HepG2 (cell line): ENCODE measurements around the gene TET2. TPM values are rescaled to one million over a fixed set of nuclear protein-coding genes. Genes with fewer than 3 reads are reported as not detected.

Experiments
- ATAC-seq: fragments of 200-7000 bp; cut with Tn5 transposase; 3 replicates; pipeline ENCODE4 v1.9.1; 2020; ENCODE audit warnings: mild to moderate bottlenecking, moderate library complexity
- BruUV-seq: library from RNA; stranded (reverse); fragments of 400-500 nt; replicated peaks from 2 replicates; lab custom pipeline; 2021; lab: Mats Ljungman, UMichigan
- CTCF ChIA-PET: fragments of 300-600 bp; formaldehyde crosslinking; extraction: SDS; loops from one replicate; lab custom pipeline; 2021; ENCODE audit warnings: low total read pairs, inconsistent platforms, low intra/inter-chr PET ratio; lab: Yijun Ruan, JAX
- POLR2A ChIA-PET: fragments of 350-600 bp; sonication (Branson Sonifier 250); formaldehyde crosslinking; loops from one replicate; lab custom pipeline; 2020; ENCODE audit warnings: antibody characterized with exemption, inconsistent platforms; lab: Yijun Ruan, JAX
- DNase-seq: peaks from one replicate; pipeline ENCODE4 v3.0.0-alpha.2; 2015; ENCODE audit warnings: low spot score
- FAIRE-seq: peaks from 3 replicates; lab custom pipeline; 2011; peaks lifted over from hg19 to GRCh38; lab: Jason Lieb, UNC
- H2AFZ ChIP-seq: one replicate; pipeline ENCODE4 v1.6.1; 2011; ENCODE audit warnings: low read length, inconsistent platforms
- H3K27ac ChIP-seq: fragments of 300-600 bp; 3 replicates; pipeline ENCODE4 v1.8.0; 2011; ENCODE audit warnings: mixed run types, mild to moderate bottlenecking, mixed read lengths, low read length, inconsistent platforms; ENCODE audit not compliant: insufficient read depth; ENCODE audit errors: extremely low read length
- H3K27me3 ChIP-seq, 2 experiments: fragments of 200-600 bp in 1 of 2; 2 replicates in 1 of 2; 3 replicates in 1 of 2; pipeline versions ENCODE4 v1.6.0 to v1.8.0; 2011; ENCODE audit warnings: low read length in 2 of 2, mild to moderate bottlenecking in 2 of 2, moderate library complexity in 2 of 2, inconsistent platforms in 1 of 2; ENCODE audit not compliant: insufficient read depth in 2 of 2, control insufficient read depth in 1 of 2
- H3K36me3 ChIP-seq, 2 experiments: fragments of 200-600 bp in 1 of 2; replicated peaks in 1 of 2; 2 replicates in 1 of 2; 3 replicates in 1 of 2; pipeline versions ENCODE4 v1.5.1 to v1.8.0; 2011; ENCODE audit warnings: low read length in 2 of 2, inconsistent platforms in 1 of 2; ENCODE audit not compliant: insufficient read depth in 2 of 2, control insufficient read depth in 1 of 2
- H3K4me1 ChIP-seq: 2 replicates; pipeline ENCODE4 v1.5.1; 2012; ENCODE audit warnings: low read length, inconsistent platforms; ENCODE audit not compliant: insufficient read depth
- H3K4me2 ChIP-seq: 2 replicates; pipeline ENCODE4 v1.6.0; 2011; ENCODE audit warnings: low read depth, low read length, inconsistent platforms
- H3K4me3 ChIP-seq, 3 experiments: fragments of 200-600 bp in 1 of 3; sonication (generic), shearing (Covaris generic) in 1 of 3; replicated peaks in 1 of 3; 2 replicates each; pipeline ENCODE4 v1.5.1; 2011 to 2016; ENCODE audit warnings: low read length in 3 of 3, inconsistent platforms in 2 of 3, low read depth in 2 of 3, mild to moderate bottlenecking in 2 of 3, control low read depth in 1 of 3, mixed read lengths in 1 of 3; ENCODE audit not compliant: insufficient read depth in 1 of 3
- H3K79me2 ChIP-seq: one replicate; pipeline ENCODE4 v1.6.1; 2011; ENCODE audit warnings: low read length, inconsistent platforms; ENCODE audit not compliant: insufficient read depth
- H3K9ac ChIP-seq: 2 replicates; pipeline ENCODE4 v1.6.0; 2011; ENCODE audit warnings: mild to moderate bottlenecking, low read depth, low read length, inconsistent platforms; ENCODE audit not compliant: insufficient read depth
- H3K9me3 ChIP-seq: 2 replicates; pipeline ENCODE4 v1.5.1; 2012; ENCODE audit warnings: mild to moderate bottlenecking, low read length
- H4K20me1 ChIP-seq: 2 replicates; pipeline ENCODE4 v1.6.0; 2011; ENCODE audit warnings: inconsistent platforms, mild to moderate bottlenecking, low read length, moderate library complexity; ENCODE audit not compliant: insufficient read depth
- ARID4A ChIP-seq: sonication (generic); formaldehyde crosslinking; IDR thresholded peaks from 2 replicates; pipeline ENCODE4 v1.5.0; 2020; ENCODE audit warnings: mild to moderate bottlenecking, missing genetic modification reagents, borderline replicate concordance
- IRX3 ChIP-seq: sonication (generic); formaldehyde crosslinking; IDR thresholded peaks from 2 replicates; pipeline ENCODE4 v1.8.1; 2023; ENCODE audit warnings: mild to moderate bottlenecking, low read depth, missing genetic modification reagents, borderline replicate concordance
- KLF11 ChIP-seq: IDR thresholded peaks from 2 replicates; pipeline ENCODE4 v1.6.1; 2016; ENCODE audit warnings: missing compliant biosample characterization
- MNT ChIP-seq: fragments of 450-650 bp; IDR thresholded peaks from 2 replicates; pipeline ENCODE4 v1.6.1; 2016
- RBAK ChIP-seq: sonication (generic); formaldehyde crosslinking; IDR thresholded peaks from 2 replicates; pipeline ENCODE4 v1.5.1; 2020; ENCODE audit warnings: mild to moderate bottlenecking, missing genetic modification reagents
- RBM22 ChIP-seq: fragments of 200-400 bp; formaldehyde crosslinking; optimal IDR thresholded peaks from 2 replicates; pipeline ENCODE3; 2017; ENCODE audit warnings: mild to moderate bottlenecking, low read length, moderate library complexity
- TGIF2 ChIP-seq: IDR thresholded peaks from 2 replicates; pipeline ENCODE4 v1.6.1; 2016; ENCODE audit warnings: control low read depth, missing compliant biosample characterization
- ZMYM4 ChIP-seq: sonication (generic); formaldehyde crosslinking; IDR thresholded peaks from 2 replicates; pipeline ENCODE4 v1.8.1; 2023; ENCODE audit warnings: mild to moderate bottlenecking, missing genetic modification reagents
- ZNF740 ChIP-seq: sonication (generic); formaldehyde crosslinking; IDR thresholded peaks from 2 replicates; pipeline ENCODE4 v1.4.0; 2020; ENCODE audit warnings: missing genetic modification reagents
- ZSCAN21 ChIP-seq: sonication (generic); formaldehyde crosslinking; IDR thresholded peaks from 2 replicates; pipeline ENCODE4 v1.8.0; 2022; ENCODE audit warnings: mild to moderate bottlenecking, missing genetic modification reagents, moderate library complexity, borderline replicate concordance
- WGBS: methylation state at CpG from one replicate; pipeline ENCODE4 v1.1.6; 2017; ENCODE audit warnings: low lambda C conversion rate; 5-methylcytosine and 5-hydroxymethylcytosine counted together
- in situ Hi-C: cut with HindIII; loops from 2 replicates; pipeline ENCODE4 v1.10.0; 2017; ENCODE audit warnings: low pct_unique_long_range_greater_than_20kb; ENCODE audit not compliant: extremely low pct_ligation_motif_present
- intact Hi-C: fragments of 100-400 bp; cut with micrococcal nuclease; formaldehyde crosslinking; loops from one replicate; pipeline ENCODE4 v1.10.0; 2022; ENCODE audit not compliant: unreplicated experiment
- polyA plus RNA-seq, 8 experiments: library from polyadenylated mRNA; depleted of rRNA in 3 of 8; stranded (reverse) in 7 of 8; unstranded in 1 of 8; fragments of >200 nt; fragmentation: Illumina TruSeq in 4 of 8; extraction: Trizol in 4 of 8; gene quantifications; 2 replicates each; pipeline versions ENCODE4 v1.2.1 to v1.2.3, GENCODE V29; 2011 to 2016; ENCODE audit warnings: low read depth in 4 of 8, missing spikeins in 1 of 8, mixed read lengths in 1 of 8; ENCODE audit not compliant: insufficient read depth in 1 of 8
- total RNA-seq, 5 experiments: library from RNA; depleted of rRNA; stranded (reverse); fragments of >200 nt; fragmentation: Illumina TruSeq; extraction: Trizol; gene quantifications; 2 replicates each; pipeline ENCODE4 v1.2.3, GENCODE V29; 2016; ENCODE audit warnings: low read depth in 1 of 5

Gene TET2
- total and polyA plus RNA-seq, 2 of the 13 experiments (the other 11 are each of a cell fraction or from before 2014, with no cell fraction given), result 4.7 to 4.8 TPM

DNA sequence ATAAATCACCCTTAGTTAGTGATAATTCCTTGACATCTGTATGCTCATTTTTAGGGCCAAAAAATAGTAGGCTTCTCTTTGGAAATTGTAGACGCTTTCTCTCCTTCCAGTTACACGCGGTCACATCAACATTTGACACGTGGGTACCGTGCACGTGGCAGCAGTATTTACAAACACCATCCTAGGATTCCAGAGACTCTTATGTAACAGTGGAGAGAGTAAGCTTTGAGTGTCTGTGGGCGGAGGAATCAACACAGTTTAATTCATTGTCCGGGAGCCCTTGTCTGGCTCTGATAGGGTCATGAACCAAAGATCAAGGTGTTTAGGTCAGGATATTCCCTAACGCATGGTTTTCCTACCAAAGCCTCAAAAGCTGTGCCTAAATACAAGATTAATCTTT is 12.2 kb downstream of the TET2 start (continued):
- peak; percentile 30; the same call in 1 of the 2 replicates for TF ChIP-seq ARID4A (CRISPR knock-in tag)
- 0 out of 2 replicates have a peak, but pooled peaks have one; percentile 29 for TF ChIP-seq TGIF2 (CRISPR knock-in tag)
- TF ChIP-seq IRX3 (CRISPR knock-in tag), result no peak
- TF ChIP-seq ZSCAN21, result no peak
- TF ChIP-seq KLF11 (CRISPR knock-in tag), result no peak
- TF ChIP-seq RBAK (CRISPR knock-in tag), result no peak
- TF ChIP-seq ZMYM4 (CRISPR knock-in tag), result peak; percentile 59
- no peak for TF ChIP-seq RBM22

DNA sequence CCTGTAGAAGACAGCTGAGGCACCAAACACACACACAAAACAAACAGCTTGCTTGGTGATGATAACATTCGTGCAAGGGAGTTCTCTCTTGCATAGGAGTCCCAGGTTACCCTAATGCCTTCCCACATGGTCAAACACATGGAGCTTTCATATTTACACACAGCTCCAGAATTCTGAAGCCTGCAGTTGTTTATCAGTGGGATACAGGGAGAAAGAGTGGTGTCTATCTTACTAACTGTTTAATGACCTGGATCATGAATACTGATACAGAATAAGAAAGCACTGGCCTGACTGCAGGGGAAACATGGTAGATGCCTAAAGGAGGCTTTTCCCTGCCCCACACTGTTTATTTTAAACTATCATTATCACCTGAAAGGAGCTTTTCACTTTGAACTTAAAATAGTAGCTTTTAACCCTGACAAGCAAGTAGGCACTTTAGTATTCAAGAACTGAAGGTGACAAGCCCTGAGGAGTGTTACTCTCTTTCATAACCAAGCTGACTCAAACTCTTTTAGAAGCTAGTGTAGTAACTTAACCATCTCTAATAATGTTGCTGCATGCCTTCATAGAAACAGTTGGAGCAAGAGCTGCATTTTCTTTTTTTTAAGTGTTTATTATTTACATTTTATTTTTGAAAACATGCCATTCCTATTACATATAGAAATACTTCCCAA is 15.6 kb downstream of the TET2 start:
- H2AFZ ChIP-seq, result no peak overlapping the region
- H3K36me3 ChIP-seq, result no peaks in the 10 kb centered on the region
- H4K20me1 ChIP-seq, result no peaks in the 10 kb centered on the region
- WGBS, result 91% methylated on average over 1 of the region's 1 CpG
- H3K9me3 ChIP-seq, result no peaks in the 10 kb centered on the region
- peaks cover 13% of the 10 kb centered on the region for H3K79me2 ChIP-seq
- peaks cover 8% of the 10 kb centered on the region; the same call in 1 of the 2 replicates for H3K4me1 ChIP-seq
- ChIA-PET POLR2A (interaction anchor here (0.8 to 2.0 kb wide), 4 partner anchors 10 to 312 kb away, joined by 3 to 8 read pairs (median 4); partner anchors contain the start of genes PPA2 and TET2), CTCF (no interaction called here)
- FAIRE-seq, result no peak
- no peak overlapping the region for H3K9ac ChIP-seq
- H3K4me3 ChIP-seq, result no peak overlapping the region
- no peak for ATAC-seq
- H3K27ac ChIP-seq, result no peak overlapping the region
- in situ Hi-C loops, result no loop called here
- TF ChIP-seq MNT (0 out of 2 replicates have a peak, but pooled peaks have one; percentile 13), ZNF740 (CRISPR knock-in tag) (no peak)
- no TSS peak for BruUV-seq
- DNase-seq, result no peak
- no peak overlapping the region for H3K4me2 ChIP-seq
- intact Hi-C loops, result no loop called here
- H3K27me3 ChIP-seq, result no peaks in the 10 kb centered on the region
